Astrocyte of the spinal cord (primary cell): ENCODE measurements around the gene TLL2.

Experiments
- DNase-seq: peaks from one replicate; pipeline ENCODE4 v3.0.0; 2011; ENCODE audit warnings: low read depth, low spot score
- H3K4me3 ChIP-seq: 2 replicates; pipeline ENCODE4 v1.5.1; 2011; ENCODE audit warnings: low read depth, mild to moderate bottlenecking, low read length, moderate library complexity
- CTCF ChIP-seq: IDR thresholded peaks from 2 replicates; pipeline ENCODE4 v1.5.1; 2012; ENCODE audit warnings: low read depth, mild to moderate bottlenecking, low read length, inconsistent platforms
- in situ Hi-C: cut with HindIII; loops from 2 replicates; pipeline ENCODE4 v1.10.0; 2017; ENCODE audit warnings: low sequenced_read_pairs

TLL2 gene

GRCh38 chr10:96418582-96418981 is 95.1 kb downstream of the TLL2 start:
- no peak for TF ChIP-seq CTCF
- H3K4me3 ChIP-seq: no peak overlapping the region
- DNase-seq: no peak
- in situ Hi-C loops: no loop called here

- DNase-seq: peak; percentile 15
- no peak for TF ChIP-seq CTCF
- H3K4me3 ChIP-seq: no peak overlapping the region
- in situ Hi-C loops: no loop called here
Measured at GRCh38 chr10:96417441-96417840, 96.3 kb downstream of the TLL2 start.

- in situ Hi-C loops: no loop called here
- peak; percentile 58 for DNase-seq
- H3K4me3 ChIP-seq: no peak overlapping the region
- no peak for TF ChIP-seq CTCF
Measured at GRCh38 chr10:96416643-96417042, 97.1 kb downstream of the TLL2 start.

- no peak for TF ChIP-seq CTCF
- no peak overlapping the region for H3K4me3 ChIP-seq
- DNase-seq: peak; percentile 56
- in situ Hi-C loops: no loop called here
Measured at GRCh38 chr10:96415891-96416554, 97.7 kb downstream of the TLL2 start.

GRCh38 chr10:96415150-96415890 is 98.4 kb downstream of the TLL2 start:
- H3K4me3 ChIP-seq: no peak overlapping the region
- DNase-seq: no peak
- in situ Hi-C loops: no loop called here
- TF ChIP-seq CTCF: no peak

- H3K4me3 ChIP-seq: no peak overlapping the region
- no peak for TF ChIP-seq CTCF
- DNase-seq: no peak
- in situ Hi-C loops: no loop called here
Measured at GRCh38 chr10:96414303-96414702, 99.4 kb downstream of the TLL2 start.
